GM18507 (cell line): ENCODE results near the gene CALHM1.
A peak's percentile ranks its signal among the peaks of the same experiment; 100 is the strongest.
"Not testable (repeated sequence)": the region's sequence is repeated elsewhere in the genome, so short reads cannot be mapped to it uniquely, and the experiment has no call there.

Source experiments
- DNase-seq: peaks from one replicate; pipeline ENCODE4 v3.0.0; 2011; ENCODE audit warnings: low read depth; ENCODE audit not compliant: insufficient read length; ENCODE audit errors: extremely low spot score
- FAIRE-seq: peaks from 2 replicates; lab custom pipeline; 2011; peaks lifted over from hg19 to GRCh38; lab: Jason Lieb, UNC

Gene CALHM1

DNA sequence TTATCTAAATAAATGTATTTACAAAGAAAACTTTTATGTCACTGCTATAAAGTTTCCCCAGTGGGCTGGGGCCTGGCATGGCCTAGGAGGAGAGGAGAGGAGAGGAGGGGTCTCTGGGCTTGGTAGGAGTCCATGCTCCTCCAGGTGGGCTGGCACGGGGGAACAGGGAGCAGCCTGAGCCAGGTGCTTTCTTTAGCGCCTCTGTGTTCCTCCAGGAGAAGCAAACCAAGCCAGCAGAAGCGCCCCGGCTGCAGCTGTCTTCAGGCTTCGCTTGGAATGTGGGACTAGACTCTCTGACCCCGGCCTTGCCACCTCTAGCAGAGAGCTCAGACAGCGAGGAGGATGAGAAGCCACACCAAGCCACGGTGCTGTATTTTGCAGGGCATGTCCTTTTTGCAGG lies 17.1 kb downstream of the CALHM1 start:
- DNase-seq, result no peak
- FAIRE-seq, result no peak

DNA sequence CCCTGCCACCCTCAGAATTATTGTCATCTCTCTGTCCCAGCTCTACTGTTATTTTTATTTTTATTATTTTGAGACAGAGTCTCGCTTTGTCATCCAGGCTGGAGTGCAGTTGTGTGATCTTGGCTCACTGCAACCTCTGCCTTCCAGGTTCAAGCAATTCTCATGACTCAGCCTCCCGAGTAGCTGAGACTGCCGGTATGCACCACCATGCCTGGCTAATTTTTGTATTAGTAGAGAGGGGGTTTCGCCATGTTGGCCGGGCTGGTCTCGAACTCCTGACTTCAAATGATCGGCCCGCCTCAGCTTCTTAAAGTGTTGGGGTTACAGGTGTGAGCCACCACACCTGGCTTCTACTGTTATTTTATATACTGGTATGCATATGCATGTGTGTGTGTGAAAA lies 17.5 kb downstream of the CALHM1 start:
- DNase-seq, result no peak

GRCh38 chr10:103440416-103440815 lies 18.3 kb downstream of the CALHM1 start:
- FAIRE-seq (no peak), DNase-seq (no peak)

More for the DNA sequence above, 17.5 kb downstream of the CALHM1 start:
- FAIRE-seq, result no peak

DNA sequence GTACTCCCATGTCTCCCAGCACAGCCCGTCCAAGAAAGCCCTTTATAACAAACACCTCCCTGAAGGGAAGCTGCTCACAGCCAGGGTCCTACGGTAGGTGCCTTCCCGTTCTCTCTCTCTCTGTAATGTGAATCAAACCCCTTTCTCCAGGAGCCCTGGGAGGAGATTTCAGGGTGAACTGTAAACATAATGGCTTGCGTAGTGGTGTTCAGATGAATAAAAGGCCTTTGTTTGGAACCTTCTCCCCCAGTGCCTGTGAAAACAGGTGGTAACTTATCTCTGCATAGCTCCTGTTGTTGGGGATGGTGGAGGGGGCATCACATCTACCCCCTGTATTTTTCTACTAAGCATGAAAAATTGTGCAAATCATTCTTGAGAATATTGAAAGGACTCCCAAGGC lies 18.9 kb downstream of the CALHM1 start:
- no peak for FAIRE-seq
- DNase-seq, result no peak

DNA sequence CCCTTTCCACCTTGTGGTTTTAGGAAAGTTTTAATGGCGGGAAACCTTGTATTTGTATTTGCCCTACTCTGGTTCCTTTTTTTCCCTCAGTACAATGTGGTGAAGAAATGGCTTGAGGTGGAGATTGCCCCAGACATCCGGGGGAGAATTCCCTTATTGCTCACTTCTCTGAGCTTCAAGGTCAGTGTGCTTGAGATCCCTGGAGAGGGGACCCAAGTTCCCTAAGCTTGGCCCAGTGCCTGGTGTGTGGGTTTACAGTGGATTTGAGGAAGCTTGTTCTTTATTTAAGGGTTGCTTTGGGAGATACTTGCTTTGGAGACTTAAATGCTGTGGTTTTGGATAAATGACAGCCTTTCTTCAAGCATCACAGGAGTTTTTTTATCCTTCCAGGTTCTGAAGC lies 24.8 kb downstream of the CALHM1 start:
- DNase-seq (no peak), FAIRE-seq (no peak)

- FAIRE-seq (no peak), DNase-seq (no peak)
These were observed 26.8 kb downstream of the CALHM1 start for GRCh38 chr10:103431902-103432301.

DNA sequence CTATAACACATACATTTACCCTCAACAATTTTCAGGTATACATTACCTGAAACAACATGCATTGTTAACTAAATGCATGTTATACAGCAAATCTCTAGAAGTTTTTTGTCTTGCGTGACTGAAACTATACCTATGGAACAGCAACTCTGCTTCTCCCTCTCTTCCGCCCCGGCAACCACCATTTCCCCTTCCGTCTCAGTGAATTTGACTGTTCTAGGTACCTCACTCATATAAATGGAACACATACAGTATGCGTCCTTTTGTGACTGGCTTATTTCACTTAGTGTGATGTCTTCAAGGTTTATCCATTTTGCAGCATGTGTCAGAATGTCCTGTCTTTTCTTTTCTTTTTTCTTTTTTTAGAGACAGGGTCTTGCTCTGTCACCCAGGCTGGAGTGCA lies 29.1 kb downstream of the CALHM1 start:
- FAIRE-seq (no peak), DNase-seq (no peak)

DNA sequence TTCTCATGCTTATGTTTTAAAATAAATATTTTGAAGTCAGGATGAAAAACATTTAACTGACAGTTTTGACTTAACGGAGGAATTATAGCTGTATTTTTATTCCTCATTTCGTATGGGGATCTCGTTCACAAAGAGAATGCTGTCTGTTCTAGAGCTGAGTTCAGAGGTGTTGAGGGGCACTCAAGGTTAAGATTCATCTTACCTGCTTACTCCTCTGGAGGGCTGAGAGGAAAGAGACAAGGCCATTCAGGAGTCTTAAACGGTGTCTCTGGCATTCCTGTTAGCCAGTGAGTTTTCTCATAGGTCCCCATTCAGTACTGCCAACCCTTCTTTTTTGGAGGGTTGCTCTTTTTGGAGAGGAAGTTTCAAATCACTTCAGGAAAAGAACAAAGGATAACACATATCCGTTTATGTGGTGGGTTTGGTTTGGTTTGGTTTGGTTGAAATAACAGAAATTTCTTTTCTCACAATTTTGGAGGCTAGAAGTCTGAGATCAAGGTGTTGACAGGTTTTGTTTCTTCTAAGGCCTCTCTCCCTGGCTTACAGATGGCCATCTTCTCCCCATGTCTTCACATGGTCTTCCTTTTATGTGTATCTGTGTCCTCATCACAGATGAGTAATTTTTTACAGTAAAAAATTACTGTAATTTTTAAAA lies 29.6 kb downstream of the CALHM1 start:
- DNase-seq (no peak), FAIRE-seq (no peak)

DNA sequence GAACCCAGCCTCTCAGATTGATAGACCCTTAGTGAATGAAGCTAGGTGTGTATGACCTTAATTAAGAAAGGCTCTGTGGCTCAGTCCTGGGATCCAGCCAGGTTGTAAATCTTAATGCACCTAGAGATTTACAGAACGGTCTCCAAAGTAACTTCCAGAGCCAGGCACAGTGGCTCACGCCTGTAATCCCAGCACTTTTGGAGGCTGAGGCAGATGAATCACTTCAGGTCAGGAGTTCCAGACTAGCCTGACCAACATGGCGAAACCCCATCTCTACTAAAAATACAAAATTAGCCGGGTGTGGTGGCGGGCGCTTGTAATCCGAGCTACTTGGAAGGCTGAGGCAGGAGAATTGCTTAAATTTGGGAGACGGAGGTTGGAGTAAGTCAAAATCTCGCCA lies 30.8 kb downstream of the CALHM1 start:
- FAIRE-seq (no peak), DNase-seq (no peak)

DNA sequence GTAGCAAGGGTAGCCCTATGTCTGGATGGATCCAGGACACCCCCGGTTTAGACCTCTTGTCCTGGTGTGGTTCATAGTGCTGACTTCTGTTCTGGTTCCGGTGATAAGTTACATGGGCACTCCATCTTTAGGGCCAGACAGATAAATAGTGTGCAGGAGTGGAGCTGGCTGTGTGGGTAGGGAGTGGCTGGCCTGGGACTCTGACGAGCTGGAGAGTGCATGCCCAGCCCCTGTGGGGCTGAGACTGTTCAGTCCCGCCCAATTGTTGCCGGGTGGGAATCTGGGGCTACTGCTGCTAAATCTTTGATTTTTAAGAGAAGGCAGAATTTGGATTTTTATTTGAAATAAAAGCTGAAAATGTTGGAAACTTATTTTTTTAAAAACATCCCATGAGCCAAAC lies 35.0 kb downstream of the CALHM1 start:
- FAIRE-seq (no peak), DNase-seq (no peak)

DNA sequence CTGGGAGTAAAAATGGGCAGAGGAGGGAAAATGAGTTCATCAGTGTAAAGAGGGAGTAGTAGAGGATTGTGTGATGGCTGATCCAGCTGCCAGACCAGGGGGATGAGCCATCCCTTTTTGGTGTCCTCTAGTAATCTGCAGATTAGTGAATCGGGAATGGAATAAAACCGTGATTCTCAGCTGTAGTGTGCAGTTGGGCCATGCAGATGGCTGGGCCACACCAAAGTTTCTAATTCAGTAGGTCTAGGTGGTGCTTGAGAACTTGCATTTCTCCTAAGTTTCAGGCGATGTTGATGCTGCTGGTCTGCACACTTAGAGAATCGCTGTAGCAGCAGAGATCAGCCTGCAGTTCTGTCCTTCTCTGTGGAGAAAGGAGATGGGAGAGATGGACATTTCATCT lies 39.6 kb downstream of the CALHM1 start:
- DNase-seq (no peak), FAIRE-seq (no peak)

DNA sequence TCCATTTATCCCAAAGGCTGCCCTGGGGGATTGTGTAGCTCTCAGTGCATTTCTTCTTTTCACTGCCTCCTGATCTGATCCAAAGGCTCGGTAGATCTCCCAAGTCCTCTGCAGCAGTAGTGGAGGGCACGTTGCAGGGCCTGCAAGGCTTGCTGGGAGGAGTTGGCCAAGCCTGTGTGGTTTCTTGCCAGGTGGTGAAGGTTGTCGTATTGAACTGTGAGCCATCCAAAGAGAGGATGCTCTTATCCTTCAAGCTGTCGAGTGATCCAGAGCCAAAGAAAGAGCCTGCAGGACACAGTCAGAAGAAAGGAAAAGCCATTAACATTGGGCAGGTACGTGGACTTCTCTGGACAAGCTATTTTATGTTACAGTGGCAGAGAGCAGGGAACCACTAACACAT lies 41.1 kb downstream of the CALHM1 start:
- no peak for FAIRE-seq
- DNase-seq, result no peak

DNA sequence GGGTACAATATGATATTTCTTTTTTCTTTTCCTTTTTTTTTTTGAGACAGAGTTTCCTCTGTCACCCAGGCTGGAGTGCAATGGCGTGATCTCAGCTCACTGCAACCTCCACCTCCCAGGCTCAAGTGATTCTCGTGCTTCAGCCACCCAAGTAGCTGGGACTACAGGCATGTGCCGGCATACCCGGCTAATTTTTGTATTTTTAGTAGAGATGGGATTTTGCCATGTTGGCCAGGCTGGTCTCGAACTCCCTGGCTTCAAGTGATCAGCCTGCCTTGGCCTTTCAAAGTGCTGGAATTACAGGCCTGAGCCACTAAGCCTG lies 41.6 kb downstream of the CALHM1 start:
- not testable (repeated sequence) for FAIRE-seq, DNase-seq

DNA sequence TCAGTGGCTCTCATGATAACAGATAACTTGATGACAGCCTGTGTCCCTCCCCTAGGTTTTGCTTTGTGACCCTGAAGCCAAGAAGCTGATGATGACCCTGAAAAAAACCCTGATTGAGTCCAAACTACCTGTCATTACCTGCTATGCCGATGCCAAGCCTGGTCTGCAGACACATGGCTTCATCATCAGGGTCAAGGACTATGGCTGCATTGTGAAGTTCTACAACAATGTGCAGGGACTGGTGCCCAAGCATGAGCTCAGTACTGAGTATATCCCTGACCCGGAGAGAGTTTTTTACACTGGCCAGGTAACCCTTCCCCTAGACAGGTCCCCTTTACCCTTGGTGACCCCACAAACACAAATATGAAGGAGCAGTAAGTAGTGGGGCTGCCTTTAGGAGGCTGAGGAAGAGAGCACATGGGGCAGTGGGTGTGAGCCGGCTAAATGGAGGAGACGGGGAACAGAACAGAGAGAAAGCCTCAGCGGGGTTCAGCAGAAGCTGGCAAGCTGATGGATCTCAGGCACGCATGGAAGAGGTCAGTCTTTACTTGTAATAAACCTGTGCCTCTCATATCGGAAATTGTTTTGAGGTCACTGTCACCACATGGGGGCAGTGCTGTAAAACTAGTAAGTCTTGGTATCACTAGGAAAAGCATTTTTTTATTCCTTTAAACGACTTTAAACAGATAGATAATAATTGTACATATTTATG lies 42.1 kb downstream of the CALHM1 start:
- peak; percentile 82 for FAIRE-seq
- DNase-seq, result peak; percentile 28

- DNase-seq (no peak), FAIRE-seq (no peak)
These were observed 43.1 kb downstream of the CALHM1 start for GRCh38 chr10:103415581-103415980.

- no peak for FAIRE-seq
These were observed 45.1 kb downstream of the CALHM1 start for GRCh38 chr10:103413564-103413963.

More at GRCh38 chr10:103413564-103413963, 45.1 kb downstream of the CALHM1 start:
- no peak for DNase-seq
